IMR-90 (cell line): ENCODE data around the gene TMEM63A. TPM values are rescaled to one million over a fixed set of nuclear protein-coding genes. Genes with fewer than 3 reads are reported as not detected.

Experiments used
- ATAC-seq: fragments of 200-7000 bp; cut with Tn5 transposase; 2 replicates; pipeline ENCODE4 v1.9.1; 2020; ENCODE audit warnings: low read depth, mild to moderate bottlenecking, moderate library complexity
- BruUV-seq: library from RNA; stranded (reverse); fragments of 400-500 nt; replicated peaks from 2 replicates; lab custom pipeline; 2021; lab: Mats Ljungman, UMichigan
- CTCF ChIA-PET: fragments of 300-600 bp; formaldehyde crosslinking; extraction: SDS; loops from one replicate; lab custom pipeline; 2021; ENCODE audit warnings: antibody characterized with exemption; lab: Yijun Ruan, JAX
- POLR2A ChIA-PET: fragments of 300-600 bp; sonication (Branson Sonifier 250); formaldehyde crosslinking; loops from one replicate; lab custom pipeline; 2022; ENCODE audit warnings: antibody characterized with exemption; ENCODE audit not compliant: unreplicated experiment; lab: Charles Lee
- DNase-seq: peaks from one replicate; pipeline ENCODE4 v3.0.0; 2013
- H2AFZ ChIP-seq: replicated peaks from 2 replicates; pipeline ENCODE3; 2013; ENCODE audit warnings: low read length, mild to moderate bottlenecking; ENCODE audit not compliant: poor library complexity
- H2AK5ac ChIP-seq: 2 replicates; pipeline ENCODE4 v1.6.1; 2013; ENCODE audit warnings: low read depth, low read length, inconsistent platforms
- H2AK9ac ChIP-seq: replicated peaks from 2 replicates; pipeline ENCODE3; 2013; ENCODE audit warnings: mild to moderate bottlenecking, low read depth, low read length, moderate library complexity; ENCODE audit not compliant: poor library complexity
- H2BK120ac ChIP-seq: 2 replicates; pipeline ENCODE4 v1.6.1; 2013; ENCODE audit warnings: low read depth, low read length, inconsistent platforms
- H2BK15ac ChIP-seq: 3 replicates; pipeline ENCODE4 v1.6.1; 2013; ENCODE audit warnings: low read depth, low read length, inconsistent platforms
- H2BK20ac ChIP-seq: 2 replicates; pipeline ENCODE4 v1.6.1; 2013; ENCODE audit warnings: low read depth, mild to moderate bottlenecking, inconsistent platforms, low read length, moderate library complexity
- H2BK5ac ChIP-seq: 2 replicates; pipeline ENCODE4 v1.6.1; 2013; ENCODE audit warnings: mild to moderate bottlenecking, low read depth, low read length, inconsistent platforms; ENCODE audit not compliant: poor library complexity, severe bottlenecking
- H3K14ac ChIP-seq: replicated peaks from 2 replicates; pipeline ENCODE4 v1.6.1; 2013; ENCODE audit warnings: low read depth, low read length, inconsistent platforms
- H3K18ac ChIP-seq: 2 replicates; pipeline ENCODE4 v1.6.1; 2013; ENCODE audit warnings: low read depth, low read length, control low read depth
- H3K23ac ChIP-seq: 2 replicates; pipeline ENCODE4 v1.6.1; 2013; ENCODE audit warnings: low read depth, low read length, inconsistent platforms
- H3K27ac ChIP-seq: 2 replicates; pipeline ENCODE4 v1.5.1; 2013; ENCODE audit warnings: mild to moderate bottlenecking, control low read depth, low read length; ENCODE audit not compliant: insufficient read depth
- H3K27me3 ChIP-seq: 2 replicates; pipeline ENCODE4 v1.6.1; 2013; ENCODE audit warnings: low read length; ENCODE audit not compliant: control insufficient read depth, insufficient read depth
- H3K36me3 ChIP-seq: 2 replicates; pipeline ENCODE4 v1.6.1; 2013; ENCODE audit warnings: low read length, mixed read lengths; ENCODE audit not compliant: control insufficient read depth, insufficient read depth
- H3K4ac ChIP-seq: 2 replicates; pipeline ENCODE4 v1.6.1; 2013; ENCODE audit warnings: low read depth, low read length, inconsistent platforms
- H3K4me1 ChIP-seq: 2 replicates; pipeline ENCODE4 v1.6.1; 2013; ENCODE audit warnings: low read length, mixed read lengths; ENCODE audit not compliant: control insufficient read depth, insufficient read depth
- H3K4me2 ChIP-seq: 2 replicates; pipeline ENCODE4 v1.6.1; 2013; ENCODE audit warnings: low read depth, mild to moderate bottlenecking, control low read depth, low read length, moderate library complexity
- H3K4me3 ChIP-seq: 2 replicates; pipeline ENCODE4 v1.5.1; 2013; ENCODE audit warnings: low read depth, mild to moderate bottlenecking, control low read depth, low read length, moderate library complexity; ENCODE audit not compliant: insufficient read depth
- H3K56ac ChIP-seq: 2 replicates; pipeline ENCODE4 v1.6.1; 2013; ENCODE audit warnings: low read length, inconsistent platforms; ENCODE audit not compliant: insufficient read depth; ENCODE audit errors: extremely low read depth
- H3K79me1 ChIP-seq, 2 experiments: 2 replicates each; pipeline ENCODE4 v1.6.1; 2013; ENCODE audit warnings: low read length in 2 of 2, inconsistent platforms in 1 of 2, low read depth in 1 of 2
- H3K9ac ChIP-seq: 2 replicates; pipeline ENCODE4 v1.6.1; 2013; ENCODE audit warnings: low read depth, low read length, control low read depth
- H3K9me1 ChIP-seq: 2 replicates; pipeline ENCODE4 v1.6.1; 2013; ENCODE audit warnings: low read length, inconsistent platforms; ENCODE audit not compliant: insufficient read depth
- H3K9me3 ChIP-seq: 2 replicates; pipeline ENCODE4 v1.6.1; 2013; ENCODE audit warnings: low read length; ENCODE audit not compliant: control insufficient read depth, insufficient read depth
- H4K20me1 ChIP-seq: 2 replicates; pipeline ENCODE4 v1.6.1; 2013; ENCODE audit warnings: low read length, inconsistent platforms; ENCODE audit not compliant: insufficient read depth
- H4K5ac ChIP-seq: 2 replicates; pipeline ENCODE4 v1.6.1; 2013; ENCODE audit warnings: mild to moderate bottlenecking, low read depth, low read length, control low read depth
- H4K8ac ChIP-seq, 2 experiments: 2 replicates each; pipeline ENCODE4 v1.6.1; 2013; ENCODE audit warnings: low read depth in 2 of 2, low read length in 2 of 2, control low read depth in 1 of 2, inconsistent platforms in 1 of 2
- H4K91ac ChIP-seq: 2 replicates; pipeline ENCODE4 v1.6.1; 2013; ENCODE audit warnings: low read depth, low read length, inconsistent platforms; ENCODE audit not compliant: insufficient read depth
- BHLHE40 ChIP-seq: fragments of 150-350 bp; IDR thresholded peaks from 2 replicates; pipeline ENCODE4 v1.6.1; 2016; ENCODE audit warnings: mild to moderate bottlenecking, low read depth, low read length
- CEBPB ChIP-seq: IDR thresholded peaks from 2 replicates; pipeline ENCODE4 v1.6.1; 2012; ENCODE audit warnings: low read depth, low read length, improper control_type of control experiment
- CHD1 ChIP-seq: IDR thresholded peaks from 2 replicates; pipeline ENCODE4 v1.6.1; 2012; ENCODE audit warnings: low read depth, low read length, improper control_type of control experiment
- CTCF ChIP-seq: conservative IDR thresholded peaks from 2 replicates; pipeline ENCODE4 v1.5.1; 2012; ENCODE audit warnings: mild to moderate bottlenecking, low read depth, low read length, improper control_type of control experiment
- ELK1 ChIP-seq: fragments of 150-350 bp; IDR thresholded peaks from 2 replicates; pipeline ENCODE4 v1.6.1; 2016; ENCODE audit warnings: low read depth, mild to moderate bottlenecking, low read length, moderate library complexity, borderline replicate concordance
- FOS ChIP-seq: fragments of 150-350 bp; IDR thresholded peaks from 2 replicates; pipeline ENCODE4 v1.6.1; 2016; ENCODE audit warnings: low read depth, low read length
- MAFK ChIP-seq: IDR thresholded peaks from 2 replicates; pipeline ENCODE4 v1.6.1; 2012; ENCODE audit warnings: low read depth, low read length, improper control_type of control experiment
- MAZ ChIP-seq: IDR thresholded peaks from 2 replicates; pipeline ENCODE4 v1.6.1; 2012; ENCODE audit warnings: low read depth, mild to moderate bottlenecking, low read length, improper control_type of control experiment, moderate library complexity, borderline replicate concordance
- MXI1 ChIP-seq: IDR thresholded peaks from 2 replicates; pipeline ENCODE4 v1.6.1; 2012; ENCODE audit warnings: low read depth, mild to moderate bottlenecking, low read length, moderate library complexity, borderline replicate concordance
- NFE2L2 ChIP-seq: fragments of 150-350 bp; IDR thresholded peaks from 2 replicates; pipeline ENCODE4 v1.6.1; 2016; ENCODE audit warnings: low read depth, mild to moderate bottlenecking, low read length
- POLR2A ChIP-seq: IDR thresholded peaks from 2 replicates; pipeline ENCODE4 v1.6.1; 2012; ENCODE audit warnings: mild to moderate bottlenecking, low read depth, low read length
- RAD21 ChIP-seq: IDR thresholded peaks from 2 replicates; pipeline ENCODE4 v1.6.1; 2012; ENCODE audit warnings: low read length, improper control_type of control experiment
- RCOR1 ChIP-seq: IDR thresholded peaks from 2 replicates; pipeline ENCODE4 v1.6.1; 2012; ENCODE audit warnings: mild to moderate bottlenecking, low read length, improper control_type of control experiment; ENCODE audit not compliant: insufficient replicate concordance
- RFX5 ChIP-seq: IDR thresholded peaks from 2 replicates; pipeline ENCODE4 v1.8.0; 2012; ENCODE audit warnings: low read depth, mild to moderate bottlenecking, low read length, moderate library complexity
- SMC3 ChIP-seq: fragments of 150-350 bp; IDR thresholded peaks from 2 replicates; pipeline ENCODE4 v1.6.1; 2016; ENCODE audit warnings: low read depth, mild to moderate bottlenecking, antibody characterized with exemption, low read length, moderate library complexity
- WGBS, 2 experiments: methylation state at CpG; one replicate each; pipeline versions ENCODE4 v1.1.5 to v1.1.7; 2013; ENCODE audit warnings: missing lambda C conversion rate in 2 of 2; ENCODE audit not compliant: insufficient read length in 1 of 2; ENCODE audit errors: extremely low coverage in 2 of 2; 5-methylcytosine and 5-hydroxymethylcytosine counted together
- dilution Hi-C: fragments of 300-500 bp; cut with HindIII; formaldehyde crosslinking; loops from one replicate; pipeline ENCODE4 v1.14.3; 2018; ENCODE audit warnings: low sequenced_read_pairs; ENCODE audit not compliant: unreplicated experiment
- in situ Hi-C: fragments of 300-500 bp; cut with MboI; formaldehyde crosslinking; loops from 3 replicates; pipeline ENCODE4 v1.14.3; 2019; ENCODE audit warnings: low sequenced_read_pairs, inconsistent platforms, mixed read lengths
- intact Hi-C: fragments of 100-400 bp; cut with micrococcal nuclease; formaldehyde crosslinking; loops from 2 replicates; pipeline ENCODE4 v1.10.0; 2022
- polyA plus RNA-seq, 3 experiments: library from polyadenylated mRNA; depleted of rRNA; stranded (reverse); fragments of >200 nt; gene quantifications; 2 replicates each; pipeline ENCODE4 v1.2.3, GENCODE V29; 2012; ENCODE audit warnings: low replicate concordance in 1 of 3
- total RNA-seq: library from RNA; depleted of rRNA; stranded (reverse); fragments of >200 nt; gene quantifications from 2 replicates; pipeline ENCODE4 v1.2.3, GENCODE V29; 2012
- TF ChIP-seq, protein P1 (sequence below): fragments of 150-350 bp; IDR thresholded peaks from 2 replicates; pipeline ENCODE4 v1.6.1; 2017; ENCODE audit warnings: mild to moderate bottlenecking, antibody characterized with exemption, low read length, low read depth

The TMEM63A gene
- total and polyA plus RNA-seq, 2 of the 4 experiments (the other 2 are of a cell fraction), result 4.7 to 23.3 TPM

DNA sequence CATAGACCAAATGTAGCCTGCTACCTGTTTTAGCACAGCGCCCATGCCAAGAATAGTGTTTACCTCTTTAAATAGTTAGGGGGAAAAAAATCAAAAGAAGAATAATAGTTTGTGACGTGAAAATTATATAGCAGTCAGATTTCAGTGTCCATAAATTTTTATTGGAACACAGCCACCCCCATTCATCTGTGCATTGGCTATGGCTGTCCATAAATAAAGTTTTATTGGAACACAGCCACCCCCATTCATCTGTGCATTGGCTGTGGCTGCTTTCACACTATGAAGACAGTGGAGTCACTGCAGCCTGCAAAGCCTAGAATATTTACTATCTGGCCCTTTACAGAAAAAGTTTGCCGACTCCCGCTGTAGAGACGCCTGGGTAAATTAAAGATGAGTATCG lies 51.3 kb downstream of the TMEM63A start:
- H2BK20ac ChIP-seq, result no peak overlapping the region
- no peaks in the 10 kb centered on the region for H3K79me1 ChIP-seq
- H4K5ac ChIP-seq, result no peak overlapping the region
- no peak overlapping the region for H2BK120ac ChIP-seq
- H3K27me3 ChIP-seq, result no peaks in the 10 kb centered on the region
- H3K4me1 ChIP-seq, result peaks cover 4% of the 10 kb centered on the region; the same call in 1 of the 2 replicates
- H3K9me1 ChIP-seq, result peaks cover 10% of the 10 kb centered on the region; the same call in 1 of the 2 replicates
- H2AK5ac ChIP-seq, result no peak overlapping the region
- dilution Hi-C loops, result no loop called here
- no peaks in the 10 kb centered on the region for H3K9me3 ChIP-seq
- no CpG with 5 or more reads among the region's 6 CpGs for WGBS, 2 experiments
- no peak overlapping the region for H2BK5ac ChIP-seq
- H4K8ac ChIP-seq, result no peak overlapping the region
- no peak overlapping the region for H3K14ac ChIP-seq
- ATAC-seq (no peak), DNase-seq (no peak)
- H2AFZ ChIP-seq, result no peak overlapping the region
- no peak overlapping the region for H3K23ac ChIP-seq
- CTCF ChIA-PET, result no interaction called here
- in situ Hi-C loops, result no loop called here
- no peak overlapping the region for H3K4ac ChIP-seq
- H3K9ac ChIP-seq, result no peak overlapping the region
- no peak overlapping the region for H3K4me3 ChIP-seq
- BruUV-seq, result no TSS peak
- no peak overlapping the region for H2AK9ac ChIP-seq
- no peak overlapping the region for H3K56ac ChIP-seq
- H2BK15ac ChIP-seq, result no peak overlapping the region
- TF ChIP-seq FOS (no peak), MAFK (no peak), ELK1 (no peak), RAD21 (no peak), CHD1 (no peak), NFE2L2 (no peak), RFX5 (no peak), POLR2A (no peak), BHLHE40 (no peak), SMC3 (no peak), CTCF (no peak), RCOR1 (no peak), MXI1 (no peak), MAZ (no peak), CEBPB (no peak)
- TF ChIP-seq, protein P1, sequence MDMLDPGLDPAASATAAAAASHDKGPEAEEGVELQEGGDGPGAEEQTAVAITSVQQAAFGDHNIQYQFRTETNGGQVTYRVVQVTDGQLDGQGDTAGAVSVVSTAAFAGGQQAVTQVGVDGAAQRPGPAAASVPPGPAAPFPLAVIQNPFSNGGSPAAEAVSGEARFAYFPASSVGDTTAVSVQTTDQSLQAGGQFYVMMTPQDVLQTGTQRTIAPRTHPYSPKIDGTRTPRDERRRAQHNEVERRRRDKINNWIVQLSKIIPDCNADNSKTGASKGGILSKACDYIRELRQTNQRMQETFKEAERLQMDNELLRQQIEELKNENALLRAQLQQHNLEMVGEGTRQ, result no peak
- intact Hi-C loops, result no loop called here
- no peak overlapping the region for H4K91ac ChIP-seq
- peaks cover 16% of the 10 kb centered on the region for H3K36me3 ChIP-seq
- H3K4me2 ChIP-seq, result no peak overlapping the region
- POLR2A ChIA-PET, result no interaction called here
- no peak overlapping the region for H3K27ac ChIP-seq
- no peaks in the 10 kb centered on the region for H4K20me1 ChIP-seq
- H3K18ac ChIP-seq, result no peak overlapping the region
